ENCODE results near the gene RALY. TPM values are rescaled to one million over a fixed set of nuclear protein-coding genes. Genes with fewer than 3 reads are reported as not detected.

The RALY gene
- 100 to 1,000 TPM; 152 to 229 (median 215) TPM for total RNA-seq
- long read RNA-seq, donor 1, full-length matches to known transcripts = 294 of 369 reads
- long read RNA-seq, donor 1, partial matches to known transcripts = 24 of 369 reads
- long read RNA-seq, donor 1, other reads (novel, unspliced or antisense) = 51 of 369 reads
- long read RNA-seq, donor 2, full-length matches to known transcripts = 117 of 157 reads
- long read RNA-seq, donor 2, partial matches to known transcripts = 20 of 157 reads
- long read RNA-seq, donor 2, other reads (novel, unspliced or antisense) = 20 of 157 reads

DNA sequence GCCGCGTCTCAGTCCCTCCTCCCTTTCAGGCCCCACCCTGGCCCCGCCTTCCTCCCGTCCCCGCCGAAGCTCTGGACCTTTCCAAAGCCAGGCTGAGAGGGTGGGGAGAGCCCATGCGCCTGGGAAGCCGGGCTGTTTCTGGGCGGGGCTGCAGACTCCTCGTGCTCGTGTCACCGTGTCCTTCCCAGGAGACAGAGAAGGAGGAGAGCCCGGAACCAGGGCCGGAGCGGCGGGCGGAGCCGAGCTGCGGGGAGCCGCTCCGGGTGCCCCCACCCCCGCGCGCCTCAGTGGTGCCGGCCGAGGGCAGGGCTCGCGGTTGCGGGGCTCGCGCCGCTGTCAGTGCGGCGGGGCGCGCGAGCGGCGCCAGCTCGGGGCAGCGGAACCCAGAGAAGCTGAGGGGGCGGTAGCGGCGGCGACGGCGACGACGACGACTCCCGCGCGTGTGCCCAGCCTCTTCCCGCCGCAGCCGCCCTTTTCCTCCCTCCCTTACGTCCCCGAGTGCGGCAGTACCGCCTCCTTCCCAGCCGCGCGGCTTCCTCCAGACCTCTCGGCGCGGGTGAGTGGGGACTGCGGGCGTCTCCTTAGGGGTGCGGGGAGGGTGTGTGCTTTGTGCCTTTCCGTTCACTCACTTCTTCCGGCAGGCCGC, at the start of gene RALY:
Gene RALY (plus strand): TSS at position 336 of the 646 bp plus-strand sequence. CDS start 78,164 bp downstream, outside the sequence.
- peak; percentile 84 for ATAC-seq
- Histone ChIP-seq H3K4me1 (ENCODE audit: low read depth) (peaks cover 40% of the 10 kb centered on the region), H3K4me3 (peak within 1 kb of the TSS; percentile 62), H3K9me3 (no peaks in the 10 kb centered on the region), H3K36me3 (ENCODE audit: low read depth) (peaks cover 7% of the 10 kb centered on the region)
- DNase-seq = peak; percentile 97 to 99 (median 98)
- TF ChIP-seq, protein P1, sequence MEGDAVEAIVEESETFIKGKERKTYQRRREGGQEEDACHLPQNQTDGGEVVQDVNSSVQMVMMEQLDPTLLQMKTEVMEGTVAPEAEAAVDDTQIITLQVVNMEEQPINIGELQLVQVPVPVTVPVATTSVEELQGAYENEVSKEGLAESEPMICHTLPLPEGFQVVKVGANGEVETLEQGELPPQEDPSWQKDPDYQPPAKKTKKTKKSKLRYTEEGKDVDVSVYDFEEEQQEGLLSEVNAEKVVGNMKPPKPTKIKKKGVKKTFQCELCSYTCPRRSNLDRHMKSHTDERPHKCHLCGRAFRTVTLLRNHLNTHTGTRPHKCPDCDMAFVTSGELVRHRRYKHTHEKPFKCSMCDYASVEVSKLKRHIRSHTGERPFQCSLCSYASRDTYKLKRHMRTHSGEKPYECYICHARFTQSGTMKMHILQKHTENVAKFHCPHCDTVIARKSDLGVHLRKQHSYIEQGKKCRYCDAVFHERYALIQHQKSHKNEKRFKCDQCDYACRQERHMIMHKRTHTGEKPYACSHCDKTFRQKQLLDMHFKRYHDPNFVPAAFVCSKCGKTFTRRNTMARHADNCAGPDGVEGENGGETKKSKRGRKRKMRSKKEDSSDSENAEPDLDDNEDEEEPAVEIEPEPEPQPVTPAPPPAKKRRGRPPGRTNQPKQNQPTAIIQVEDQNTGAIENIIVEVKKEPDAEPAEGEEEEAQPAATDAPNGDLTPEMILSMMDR (IDR thresholded peaks at IDR 0.05) = no peak
- intact Hi-C loops (cut with DNase I, micrococcal nuclease) = no loop called here

DNA sequence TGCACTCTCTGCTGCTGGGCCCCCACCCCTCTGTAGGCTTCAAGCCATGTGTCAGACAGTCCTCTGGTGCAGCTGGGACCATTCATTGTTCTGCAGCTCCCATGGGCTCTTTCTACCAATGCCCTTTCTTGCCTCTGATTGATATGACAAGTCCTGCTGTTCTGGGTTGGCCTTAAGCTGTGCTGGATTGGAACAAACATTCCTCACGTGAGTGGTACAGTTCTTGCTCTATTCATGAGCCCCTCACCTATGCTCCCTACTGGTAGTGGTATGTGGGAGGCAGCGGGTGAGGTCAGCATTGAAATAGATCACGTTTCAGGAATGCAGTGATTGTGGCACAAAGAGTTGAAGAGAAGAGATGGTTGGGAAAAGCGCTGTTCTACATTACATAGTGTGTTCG, 48.8 kb upstream of the RALY start:
- no peaks in the 10 kb centered on the region for H3K4me1 ChIP-seq (ENCODE audit: low read depth)
- no peaks in the 10 kb centered on the region for H3K36me3 ChIP-seq (ENCODE audit: low read depth)
- TF ChIP-seq, protein P1 (IDR thresholded peaks at IDR 0.05) = no peak
- DNase-seq = no peak
- intact Hi-C loops (cut with DNase I, micrococcal nuclease) = loop anchor here in 1 of 2 donors (10.0 kb wide), 1 partner anchor 120 kb away; no protein-coding TSS in a partner anchor
- H3K4me3 ChIP-seq = no peak overlapping the region
- peaks cover 16% of the 10 kb centered on the region for H3K9me3 ChIP-seq
- no peak for ATAC-seq

DNA sequence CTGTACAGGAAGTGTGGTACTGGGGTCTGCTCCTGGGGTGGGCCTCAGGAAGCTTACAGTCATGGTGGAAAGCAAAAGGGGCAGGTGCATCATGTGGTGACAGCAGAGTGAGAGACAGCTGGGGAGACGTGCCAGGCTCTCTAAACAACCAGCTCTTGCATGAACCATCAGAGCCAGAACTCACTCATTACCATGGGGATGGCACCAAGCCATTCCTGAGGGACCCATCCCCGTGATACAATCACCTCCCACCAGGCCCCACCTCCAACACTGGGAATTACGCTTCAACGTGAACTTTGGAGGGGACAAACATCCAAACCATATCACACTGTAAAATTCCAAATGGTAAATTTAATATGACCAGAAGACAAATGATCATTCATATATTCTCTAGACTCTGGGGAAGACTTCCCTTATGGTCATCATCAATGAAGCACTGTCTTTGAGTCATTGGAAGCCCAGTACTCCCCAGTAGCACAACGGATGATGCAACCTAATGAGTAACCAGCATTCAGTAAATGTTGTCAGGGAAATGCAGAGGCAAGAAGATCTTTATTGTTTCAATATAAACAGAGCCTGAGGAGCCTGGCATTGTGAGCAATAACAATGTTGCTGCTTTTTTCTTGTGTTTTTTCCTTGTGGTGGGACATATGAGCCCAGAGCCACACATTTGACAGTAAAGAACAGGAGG, 48.2 kb upstream of the RALY start:
- Histone ChIP-seq H3K36me3 (ENCODE audit: low read depth) (no peaks in the 10 kb centered on the region), H3K4me1 (ENCODE audit: low read depth) (no peaks in the 10 kb centered on the region), H3K9me3 (peaks cover 16% of the 10 kb centered on the region), H3K4me3 (no peak overlapping the region)
- DNase-seq (no peak), ATAC-seq (no peak)
- TF ChIP-seq, protein P1 (IDR thresholded peaks at IDR 0.05) = no peak
- intact Hi-C loops (cut with DNase I, micrococcal nuclease) = loop anchor here in 1 of 2 donors (10.0 kb wide), 1 partner anchor 119 kb away; no protein-coding TSS in a partner anchor

DNA sequence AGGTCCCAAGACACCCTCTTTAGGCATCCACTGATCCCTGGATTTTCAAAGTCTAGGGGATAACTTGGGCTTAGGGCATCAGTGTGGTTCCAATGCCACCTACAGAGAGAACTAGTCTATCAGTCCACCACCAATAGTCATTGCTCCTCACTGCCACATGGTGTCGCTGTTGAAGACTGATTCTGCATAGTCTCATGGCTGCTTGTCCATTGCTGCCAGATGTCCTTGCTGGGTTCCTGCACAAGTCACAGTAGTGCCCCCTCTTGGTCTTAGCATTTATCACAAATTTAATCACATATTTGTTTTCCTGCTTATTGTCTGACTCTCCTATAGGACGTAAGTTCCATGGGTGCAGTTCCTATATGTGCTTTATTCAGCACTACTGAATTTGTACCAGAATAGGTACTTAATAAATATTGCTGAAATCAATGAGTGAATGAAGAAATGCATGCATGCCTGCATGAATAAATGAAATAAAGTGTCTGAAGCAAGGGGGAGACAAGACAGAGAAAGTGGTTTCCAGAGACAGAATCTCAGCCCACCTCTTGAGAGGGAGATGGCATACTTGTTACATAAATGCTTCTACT, 45.9 kb upstream of the RALY start:
- no peaks in the 10 kb centered on the region for H3K4me1 ChIP-seq (ENCODE audit: low read depth)
- no peaks in the 10 kb centered on the region for H3K36me3 ChIP-seq (ENCODE audit: low read depth)
- peak; percentile 84 for ATAC-seq
- peaks cover 16% of the 10 kb centered on the region for H3K9me3 ChIP-seq
- H3K4me3 ChIP-seq = no peak overlapping the region
- intact Hi-C loops (cut with DNase I, micrococcal nuclease) = loop anchor here in 1 of 2 donors (10.0 kb wide), 1 partner anchor 117 kb away; no protein-coding TSS in a partner anchor
- TF ChIP-seq, protein P1 (IDR thresholded peaks at IDR 0.05) = no peak
- peak in 1 of 3 donors; percentile 21 for DNase-seq

DNA sequence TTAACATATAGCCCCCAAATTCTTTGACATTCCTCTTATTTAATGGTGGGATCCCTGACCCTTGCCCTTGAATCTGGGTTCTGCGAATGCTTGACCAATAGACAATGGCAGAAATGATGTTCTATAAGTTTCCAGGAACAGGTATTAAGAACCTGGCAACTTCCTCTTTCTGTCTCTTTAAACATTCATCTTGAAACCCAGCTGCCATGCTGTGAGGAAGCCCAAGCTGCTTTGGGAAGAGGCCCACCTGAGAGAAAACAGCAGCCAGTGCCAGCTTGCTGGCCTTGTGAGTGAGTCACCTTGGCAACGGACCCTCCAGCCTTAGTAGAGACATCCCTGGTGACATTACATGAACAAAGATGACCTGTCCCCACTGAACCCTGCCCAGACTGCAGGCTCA, 45.2 kb upstream of the RALY start:
- Histone ChIP-seq H3K9me3 (peaks cover 16% of the 10 kb centered on the region), H3K4me3 (no peak overlapping the region), H3K36me3 (ENCODE audit: low read depth) (no peaks in the 10 kb centered on the region), H3K4me1 (ENCODE audit: low read depth) (no peaks in the 10 kb centered on the region)
- DNase-seq (no peak), ATAC-seq (no peak)
- TF ChIP-seq, protein P1 (IDR thresholded peaks at IDR 0.05) = no peak
- intact Hi-C loops (cut with DNase I, micrococcal nuclease) = loop anchor here in 1 of 2 donors (10.0 kb wide), 1 partner anchor 116 kb away; no protein-coding TSS in a partner anchor
